HG03175 (cell line): ENCODE results near the gene SPACA5B.
"Not testable (repeated sequence)": the region's sequence is repeated elsewhere in the genome, so short reads cannot be mapped to it uniquely, and the experiment has no call there.

Source experiments
- ATAC-seq: cut with Tn5 transposase; IDR thresholded peaks from one replicate; pipeline ENCODE4 v1.9.1; 2021; ENCODE audit warnings: mild to moderate bottlenecking, moderate library complexity; ENCODE audit not compliant: unreplicated experiment

The SPACA5B gene

DNA sequence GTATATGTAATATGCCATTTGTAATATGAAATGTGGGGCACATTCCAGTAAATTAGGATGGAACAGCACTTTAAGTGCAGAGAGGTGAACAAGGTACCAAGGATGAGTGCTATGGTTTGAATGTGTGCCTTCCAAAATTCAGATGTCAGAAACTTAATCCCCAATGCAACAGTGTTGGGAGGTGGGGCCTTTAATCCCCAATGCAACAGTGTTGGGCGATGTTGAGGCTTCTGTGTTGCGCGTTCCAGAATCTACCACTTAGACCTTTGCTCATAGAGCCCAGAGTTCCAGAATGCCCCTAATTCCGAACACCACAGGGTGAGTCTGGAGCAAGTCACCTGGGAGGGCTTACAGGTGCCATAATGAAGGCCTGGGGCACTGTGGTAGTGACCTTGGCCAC is at the start of gene SPACA5B:
TSS of gene SPACA5B (plus strand) at position 301 of the 400 bp plus-strand sequence. CDS start at position 363, 62 bp downstream.
- not testable (repeated sequence) for ATAC-seq

DNA sequence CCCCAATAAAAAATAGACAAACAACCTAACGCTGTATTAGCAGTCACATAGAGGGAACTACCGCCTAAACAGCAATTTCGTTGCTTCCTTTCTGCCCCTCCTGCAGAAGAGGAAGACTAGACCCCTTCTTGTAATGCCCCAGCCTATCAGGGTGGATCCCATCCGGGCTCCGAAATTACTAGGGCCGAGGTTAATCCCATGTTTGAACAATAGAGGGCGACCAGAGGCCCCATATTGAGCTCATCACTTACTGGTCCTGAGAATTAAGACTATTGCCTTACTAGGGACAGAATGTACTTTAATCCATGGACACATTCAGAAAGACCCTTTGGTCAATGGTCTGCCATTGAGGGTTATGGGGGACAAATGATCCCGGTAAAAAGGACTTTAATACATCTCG is 47.2 kb upstream of the SPACA5B start:
- no peak for ATAC-seq

DNA sequence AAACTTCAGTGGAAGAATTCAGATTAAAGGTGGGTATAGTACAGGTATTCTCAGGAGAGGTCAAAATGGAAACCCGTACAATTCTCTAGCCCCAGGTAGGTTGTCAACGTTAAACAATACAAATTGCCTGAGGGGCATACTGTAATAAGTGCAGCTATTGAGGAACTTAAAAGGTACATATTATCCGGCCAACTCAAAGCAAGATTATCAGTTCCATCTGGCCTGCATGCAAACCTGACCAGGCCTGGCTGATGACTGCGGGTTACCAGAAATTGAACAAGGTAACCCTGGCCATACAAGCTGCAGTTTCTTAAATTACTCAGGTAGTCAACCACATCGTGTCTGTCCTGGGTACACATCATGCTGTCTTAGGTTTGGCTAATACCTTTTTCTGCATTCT is 46.7 kb upstream of the SPACA5B start:
- ATAC-seq = no peak

DNA sequence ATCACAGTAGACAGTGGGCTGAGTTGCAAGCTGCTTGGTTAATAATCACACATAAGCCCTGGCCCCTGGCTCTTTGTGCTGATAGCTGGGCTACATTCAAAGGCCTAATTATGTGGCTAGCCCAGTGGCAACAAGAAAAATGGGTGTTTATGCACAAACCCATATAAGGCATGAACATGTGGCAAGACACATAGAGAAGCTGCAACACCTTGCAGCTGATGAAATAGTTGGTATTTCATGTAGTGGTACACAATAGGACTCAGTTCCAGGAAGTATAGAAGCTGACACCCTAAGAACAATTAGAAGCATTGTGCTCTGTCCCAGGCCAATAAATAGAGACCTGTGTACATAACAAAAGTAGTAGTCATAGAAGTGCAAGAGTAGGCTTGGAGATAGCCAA is 44.3 kb upstream of the SPACA5B start:
- ATAC-seq = no peak

DNA sequence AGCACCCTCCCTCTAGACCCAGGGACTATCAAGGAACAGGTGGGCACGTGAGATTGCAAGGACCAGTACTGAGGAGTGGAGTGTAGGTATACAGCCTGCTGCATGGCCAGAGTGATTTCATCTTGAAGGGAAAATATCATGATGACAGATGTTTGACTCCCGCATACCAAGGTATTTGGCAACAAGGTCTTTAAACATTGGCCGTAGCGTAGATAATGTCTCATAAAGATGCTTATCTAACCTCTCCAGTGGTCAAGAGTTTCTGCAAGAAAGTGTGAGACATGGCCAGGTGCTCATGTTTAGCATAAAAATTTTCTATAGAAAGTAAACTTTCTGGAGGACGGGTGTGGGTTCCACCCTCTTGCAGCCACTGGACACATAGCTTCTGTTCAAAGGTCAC is 40.3 kb upstream of the SPACA5B start:
- ATAC-seq = no peak

DNA sequence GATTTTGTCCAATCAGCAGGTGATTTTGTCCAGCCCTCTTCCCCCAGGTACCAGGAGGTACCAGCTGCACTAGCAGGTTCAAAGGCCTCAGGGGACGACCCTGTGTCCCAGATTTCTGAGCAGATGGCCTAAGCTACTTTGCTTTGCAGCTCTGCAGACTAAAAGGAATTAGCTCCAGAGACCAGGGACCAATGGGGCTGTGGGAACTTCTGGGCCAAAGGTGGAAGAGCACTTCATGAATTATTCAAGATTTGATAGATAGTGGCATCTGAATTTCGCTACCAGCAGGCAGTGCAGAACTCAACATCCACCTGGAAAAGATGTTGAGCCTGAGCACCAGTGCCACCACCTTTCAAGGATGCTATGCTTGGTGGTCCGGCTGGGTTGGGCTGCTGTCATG is 37.9 kb upstream of the SPACA5B start:
- ATAC-seq = not testable (repeated sequence)

DNA sequence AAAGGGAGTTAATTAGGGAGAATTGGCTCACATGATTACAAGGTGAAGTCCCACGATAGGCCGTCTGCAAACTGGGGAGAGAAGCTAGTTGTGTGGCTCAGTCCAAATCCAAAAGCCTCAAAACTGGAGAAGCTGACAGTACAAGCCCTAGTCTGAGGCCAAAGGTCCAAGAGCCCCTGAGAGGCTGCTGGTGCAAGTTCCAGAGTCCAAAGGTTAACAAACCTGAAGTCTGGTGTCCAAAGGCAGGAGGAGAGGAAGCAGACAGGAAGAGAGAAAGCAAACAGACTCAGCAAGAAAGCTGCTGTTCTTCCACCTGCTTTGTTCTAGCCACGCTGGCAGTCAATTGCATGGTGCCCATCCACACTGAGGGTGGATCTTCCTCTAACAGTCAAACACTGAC is 29.0 kb upstream of the SPACA5B start:
- ATAC-seq = no peak

DNA sequence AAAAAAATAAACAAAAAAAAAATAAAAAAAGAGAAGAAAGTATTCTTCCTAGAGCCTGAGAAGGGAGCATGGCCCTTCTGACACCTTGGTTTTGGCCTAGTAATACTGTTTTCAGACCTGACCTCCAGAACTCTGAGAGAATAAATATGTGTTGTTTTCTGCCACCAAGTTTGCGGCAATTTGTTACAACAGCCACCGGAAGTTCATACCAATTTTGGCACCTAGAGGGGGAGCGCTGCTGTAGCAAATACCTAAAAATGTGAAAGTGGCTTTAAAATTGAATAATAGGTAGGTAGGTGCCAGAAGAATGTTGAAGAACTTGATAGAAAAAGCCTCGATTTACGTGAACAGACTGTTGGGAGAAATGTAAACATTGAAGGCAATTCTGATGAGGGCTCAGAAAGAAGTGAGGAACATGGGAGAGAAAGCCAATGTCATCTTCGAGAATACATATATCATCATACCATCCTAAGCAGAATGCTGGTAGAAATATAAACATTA is 27.5 kb upstream of the SPACA5B start:
- no peak for ATAC-seq

DNA sequence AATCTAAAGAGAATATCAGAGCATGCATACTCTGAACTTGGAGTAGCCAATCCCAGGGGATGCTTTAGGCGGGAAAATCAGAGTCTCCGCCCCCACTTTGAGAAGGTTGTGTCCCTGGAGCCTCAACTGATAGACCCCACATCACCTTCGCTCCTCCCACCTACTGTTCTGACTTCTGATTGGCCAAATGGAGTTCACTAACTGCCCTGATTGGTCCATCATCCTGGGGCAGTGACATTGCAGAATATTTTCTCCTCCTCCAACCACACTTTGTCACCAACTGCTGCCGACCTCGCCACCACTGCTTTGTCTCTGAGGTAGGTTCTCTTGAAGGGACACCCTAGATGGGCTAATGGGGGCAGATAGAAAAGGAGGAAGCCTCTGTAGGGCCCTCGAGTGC is 22.7 kb upstream of the SPACA5B start:
- ATAC-seq = no peak

DNA sequence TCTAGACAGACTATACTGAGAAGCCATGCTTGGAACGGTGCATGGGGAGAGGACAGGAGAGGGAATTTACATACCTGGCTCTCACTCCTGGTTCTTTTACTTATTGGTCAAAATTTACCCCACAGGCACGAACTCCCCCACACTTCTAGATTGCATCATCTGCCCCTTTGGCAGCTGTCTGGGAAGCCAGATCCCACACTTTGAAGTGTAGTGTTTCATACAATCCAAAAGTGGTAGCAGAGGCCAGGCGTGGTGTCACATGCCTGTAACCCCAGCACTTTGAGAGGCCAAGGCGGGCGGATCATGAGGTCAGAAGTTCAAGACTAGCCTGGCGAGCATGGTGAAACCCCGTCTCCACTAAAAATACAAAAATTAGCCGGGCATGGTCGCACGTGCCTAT is 5.1 kb upstream of the SPACA5B start:
- ATAC-seq = not testable (repeated sequence)

DNA sequence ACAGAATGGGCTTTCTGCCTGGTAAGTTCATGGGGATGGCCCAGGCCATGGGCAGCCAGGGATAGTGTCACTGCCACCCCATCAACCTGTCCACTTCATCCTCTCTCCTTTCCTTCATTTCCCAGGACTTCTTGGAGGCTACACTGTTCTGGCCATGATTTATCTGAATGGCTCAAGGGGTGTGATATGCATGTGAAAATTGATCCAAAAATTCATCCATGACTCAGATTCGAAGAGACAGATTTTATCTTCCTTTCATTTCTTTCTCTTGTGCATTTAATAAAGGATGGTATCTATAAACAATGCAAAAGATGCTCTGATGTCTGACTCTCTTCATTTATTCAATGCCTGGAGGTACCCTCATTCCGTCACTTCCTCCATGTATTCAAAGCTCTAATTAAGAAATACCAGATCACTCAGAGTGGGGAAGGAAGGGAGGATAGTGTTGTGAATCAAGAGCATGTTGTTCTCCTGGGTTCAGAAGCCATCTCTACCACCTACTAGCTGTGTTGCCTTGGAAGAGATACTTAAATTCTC is 1.9 kb downstream of the SPACA5B start:
- ATAC-seq = not testable (repeated sequence)

DNA sequence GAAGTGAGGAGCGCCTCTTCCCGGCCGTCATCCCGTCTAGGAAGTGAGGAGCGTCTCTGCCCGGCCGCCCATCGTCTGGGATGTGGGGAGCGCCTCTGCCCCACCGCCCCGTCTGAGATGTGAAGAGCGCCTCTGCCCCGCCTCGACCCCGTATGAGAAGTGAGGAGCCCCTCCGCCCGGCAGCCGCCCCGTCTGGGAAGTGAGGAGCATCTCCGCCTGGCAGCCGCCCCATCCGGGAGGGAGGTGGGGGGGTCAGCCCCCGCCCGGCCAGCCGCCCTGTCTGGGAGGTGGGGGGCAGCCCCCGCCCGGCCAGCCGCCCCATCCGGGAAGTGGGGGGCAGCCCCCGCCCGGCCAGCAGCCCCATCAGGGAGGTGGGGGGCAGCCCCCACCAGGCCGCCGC is 8.7 kb downstream of the SPACA5B start:
- ATAC-seq = not testable (repeated sequence)

DNA sequence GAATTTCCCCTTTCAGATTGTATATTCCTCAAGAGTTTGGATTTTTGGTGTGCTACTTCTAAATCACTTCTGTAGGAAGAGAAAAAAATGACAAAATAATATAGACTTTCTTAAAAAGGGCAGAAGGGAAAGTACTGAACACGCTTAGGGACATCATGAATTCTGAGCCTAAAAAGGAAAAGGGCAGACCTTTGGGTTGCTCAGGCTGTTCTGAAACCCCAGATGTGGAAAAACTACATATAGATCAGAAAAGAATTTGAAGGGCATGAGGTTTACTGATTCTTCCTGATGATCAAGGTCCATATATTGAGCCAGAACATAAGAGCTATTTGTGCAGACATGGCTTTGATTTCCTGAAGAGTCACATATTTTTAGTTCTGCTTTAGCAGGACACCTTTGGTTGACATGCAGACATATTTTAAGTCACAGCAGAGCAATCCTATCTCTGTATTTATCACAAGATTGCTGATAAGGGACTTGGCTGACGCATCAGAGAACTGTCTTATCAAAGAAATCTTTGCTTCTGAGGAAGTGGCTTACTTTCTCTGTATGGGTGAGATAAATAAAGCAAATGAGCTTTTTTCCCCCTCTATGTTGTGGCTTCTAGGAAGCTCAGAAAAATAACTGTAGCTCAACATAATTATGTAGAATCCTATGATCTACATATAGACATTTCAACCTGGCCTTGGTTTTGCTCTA is 11.5 kb downstream of the SPACA5B start:
- ATAC-seq = not testable (repeated sequence)

DNA sequence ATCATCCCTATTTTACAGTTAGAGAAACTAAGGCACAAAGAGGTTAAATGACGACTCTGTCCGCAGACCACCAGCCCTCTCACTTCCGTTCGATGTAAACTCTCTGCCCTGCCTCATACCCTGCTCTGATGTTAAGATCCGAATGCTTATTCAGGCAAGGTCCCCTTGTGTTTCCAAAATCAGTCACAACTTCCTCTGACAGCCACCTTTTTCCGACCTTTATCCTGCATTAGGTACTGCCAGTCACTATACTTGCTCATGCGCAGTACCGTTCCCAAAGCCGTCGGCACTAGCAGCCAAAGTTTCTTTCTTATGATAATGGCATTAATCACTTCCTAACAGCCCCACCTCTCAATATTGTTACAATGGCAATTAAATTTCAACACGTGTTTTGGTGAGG is 12.3 kb downstream of the SPACA5B start:
- not testable (repeated sequence) for ATAC-seq

DNA sequence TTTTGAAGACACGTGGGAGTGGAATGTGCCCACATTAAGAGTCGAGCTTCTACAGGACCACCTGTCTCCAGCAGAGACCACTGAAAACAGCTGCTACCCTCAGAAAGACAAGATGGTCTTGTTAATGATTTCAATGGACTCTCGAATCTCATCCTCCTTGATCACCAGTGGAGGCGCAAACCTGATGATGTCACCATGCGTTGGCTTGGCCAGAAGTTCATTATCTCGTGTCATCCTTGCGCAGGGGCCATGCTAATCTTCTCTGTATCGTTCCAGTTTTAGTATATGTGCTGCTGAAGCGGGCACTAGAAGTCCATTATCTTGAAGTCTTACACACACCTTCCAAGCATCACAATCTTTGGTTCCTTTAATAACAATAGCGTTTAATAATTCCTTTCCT is 23.3 kb downstream of the SPACA5B start:
- no peak for ATAC-seq

DNA sequence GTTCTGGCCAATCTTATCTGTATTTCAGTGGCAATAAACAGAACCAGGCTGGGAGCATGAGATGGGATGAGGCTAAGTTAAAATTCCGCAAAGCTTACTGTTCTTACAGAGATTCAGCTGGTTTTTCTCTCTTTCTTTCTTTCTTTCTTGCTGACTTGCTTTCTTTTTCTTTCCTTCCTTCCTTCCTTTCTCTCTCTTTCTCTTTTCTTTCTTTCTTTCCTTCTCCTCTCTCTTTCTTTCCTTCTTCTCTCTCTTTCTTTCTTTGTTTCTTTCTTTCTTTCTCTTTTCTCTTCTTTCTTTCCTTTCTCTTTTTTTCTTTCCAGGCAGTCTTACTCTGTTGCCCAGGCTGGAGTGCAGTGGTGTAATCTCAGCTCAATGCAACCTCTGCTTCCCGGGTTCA is 24.4 kb downstream of the SPACA5B start:
- ATAC-seq = no peak

DNA sequence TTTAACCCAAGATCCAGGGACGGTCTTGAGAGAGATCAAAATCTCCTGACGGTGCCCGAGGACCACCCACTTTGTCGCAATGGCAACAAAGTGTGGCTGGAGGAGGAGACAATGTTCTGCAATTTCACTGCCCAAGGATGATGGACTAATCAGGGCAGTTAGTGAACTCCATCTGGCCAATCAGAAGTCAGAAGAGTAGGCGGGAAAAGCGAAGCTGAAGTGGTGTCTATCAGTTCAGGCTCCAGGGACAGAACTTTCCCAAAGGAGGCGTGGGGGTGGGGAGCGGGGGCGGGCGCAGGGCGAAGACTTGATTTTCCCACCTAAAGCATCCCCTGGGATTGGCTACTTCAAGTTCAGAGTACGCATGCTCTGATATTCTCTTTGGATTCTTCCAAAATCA is 25.6 kb downstream of the SPACA5B start:
- ATAC-seq = no peak

DNA sequence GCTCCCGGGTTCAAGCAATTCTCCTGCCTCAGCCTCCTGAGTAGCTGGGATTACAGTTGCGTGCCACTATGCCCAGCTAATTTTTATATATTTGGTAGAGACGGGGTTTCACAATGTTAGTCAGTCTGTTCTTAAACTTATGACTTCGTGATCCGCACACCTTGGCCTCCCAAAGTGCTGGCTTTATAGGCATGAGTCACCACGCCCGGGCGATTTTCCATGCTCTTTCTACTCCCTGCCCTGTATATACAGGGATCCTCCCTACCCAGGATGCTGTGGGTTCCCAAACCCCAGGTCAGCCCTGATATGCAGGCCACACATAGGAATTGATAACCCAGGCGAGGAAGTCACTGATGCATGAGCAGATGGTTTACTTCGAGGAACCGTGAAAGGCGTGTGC is 34.8 kb downstream of the SPACA5B start:
- no peak for ATAC-seq

DNA sequence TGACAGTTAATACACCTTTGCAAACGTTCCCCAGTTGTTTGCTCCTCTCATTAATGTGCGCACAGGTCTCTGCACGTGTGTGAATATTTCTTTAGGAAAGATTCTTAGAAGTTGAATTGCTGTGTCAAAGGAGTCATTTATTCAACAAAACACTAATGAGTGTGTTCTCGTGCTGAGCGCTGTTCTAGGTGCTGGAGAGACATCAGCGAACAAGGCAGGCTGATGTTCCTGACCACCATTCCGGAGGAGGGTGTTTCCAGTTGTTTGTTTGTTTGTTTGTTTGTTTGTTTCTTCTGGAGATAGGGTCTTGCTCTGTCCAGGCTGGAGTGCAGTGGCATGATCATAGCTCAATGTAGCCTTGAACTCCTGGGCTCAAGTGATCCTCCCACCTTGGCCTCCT is 35.9 kb downstream of the SPACA5B start:
- ATAC-seq = not testable (repeated sequence)

DNA sequence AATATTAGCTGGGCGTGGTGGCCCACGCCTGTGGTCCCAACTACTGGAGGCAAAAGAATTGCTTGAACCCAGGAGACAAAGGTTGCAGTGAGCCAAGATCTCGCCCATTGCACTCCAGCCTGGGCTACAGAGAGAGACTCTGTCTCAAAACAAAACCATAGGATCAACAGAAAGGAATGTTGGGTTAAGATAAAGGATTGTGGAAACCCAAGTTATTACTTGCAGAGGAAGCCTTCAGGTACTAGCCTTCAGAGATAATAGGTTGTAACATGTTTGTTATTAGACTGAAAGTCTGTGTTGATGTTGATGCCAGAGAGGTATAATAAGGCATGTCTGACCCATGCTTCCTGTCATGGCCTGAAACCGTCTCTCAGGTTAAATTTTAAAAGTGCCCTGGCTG is 49.3 kb downstream of the SPACA5B start:
- no peak for ATAC-seq

DNA sequence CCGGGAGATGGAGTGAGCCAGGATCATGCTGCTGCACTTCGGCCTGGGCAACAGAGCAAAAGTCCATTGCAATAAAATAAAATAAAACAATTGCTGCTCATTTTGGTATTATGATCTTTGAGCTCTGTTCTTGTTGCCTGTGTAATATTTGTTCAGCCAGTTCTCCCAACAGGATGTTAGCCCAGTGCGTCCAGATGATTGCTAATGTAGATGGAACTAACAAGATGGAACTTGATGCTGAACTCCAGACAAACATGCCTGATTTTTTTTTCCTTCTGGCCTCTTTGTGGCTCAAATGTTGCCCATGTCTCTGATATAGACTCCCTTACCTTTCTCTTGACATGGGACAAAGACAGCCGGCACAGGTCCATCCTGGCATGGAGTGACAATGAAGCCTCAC is 50.4 kb downstream of the SPACA5B start:
- no peak for ATAC-seq

DNA sequence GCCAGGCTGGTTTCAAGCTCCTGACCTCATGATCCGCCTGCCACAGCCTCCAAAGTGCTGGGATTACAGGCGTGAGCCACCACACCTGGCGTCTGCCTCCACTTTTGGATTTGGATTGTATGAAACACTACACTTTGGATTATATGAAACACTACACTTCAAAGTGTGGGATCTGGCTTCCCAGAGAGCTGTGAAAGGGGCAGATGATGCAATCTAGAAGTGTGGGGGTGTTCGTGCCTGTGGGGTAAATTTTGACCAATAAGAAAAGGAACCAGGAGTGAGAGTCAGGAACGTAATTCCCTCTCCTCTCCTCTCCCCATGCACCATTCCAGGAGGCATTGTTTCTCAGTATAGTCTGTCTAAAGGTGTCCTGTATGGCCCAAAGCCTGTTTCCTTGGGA is 51.5 kb downstream of the SPACA5B start:
- ATAC-seq = not testable (repeated sequence)
